Panc1 (cell line): ENCODE measurements around the gene PROM1. TPM values are rescaled to one million over a fixed set of nuclear protein-coding genes. Genes with fewer than 3 reads are reported as not detected.

Experiments used
- ATAC-seq: fragments of 200-7000 bp; cut with Tn5 transposase; 2 replicates; pipeline ENCODE4 v1.9.1; 2020; ENCODE audit warnings: mild to moderate bottlenecking, moderate library complexity
- BruUV-seq: library from RNA; stranded (reverse); fragments of 400-500 nt; replicated peaks from 2 replicates; lab custom pipeline; 2021; lab: Mats Ljungman, UMichigan
- CTCF ChIA-PET: fragments of 300-600 bp; sonication (Branson Sonifier 250); formaldehyde crosslinking; loops from one replicate; lab custom pipeline; 2022; ENCODE audit warnings: antibody characterized with exemption; lab: Charles Lee
- POLR2A ChIA-PET: fragments of 300-600 bp; sonication (Branson Sonifier 250); formaldehyde crosslinking; loops from one replicate; lab custom pipeline; 2022; ENCODE audit warnings: antibody characterized with exemption; lab: Charles Lee
- DNase-seq: peaks from one replicate; pipeline ENCODE4 v3.0.0-alpha.2; 2010; ENCODE audit warnings: low read depth, low spot score
- H3K27ac ChIP-seq: 2 replicates; pipeline ENCODE4 v1.5.1; 2011; ENCODE audit warnings: mild to moderate bottlenecking, low read length, inconsistent platforms
- H3K27me3 ChIP-seq: fragments of 200-500 bp; sonication (Bioruptor generic); 2 replicates; pipeline ENCODE4 v1.6.0; 2014; ENCODE audit warnings: low read length, inconsistent platforms; ENCODE audit not compliant: control insufficient read depth, insufficient read depth
- H3K36me3 ChIP-seq: fragments of 200-500 bp; sonication (Bioruptor generic); 2 replicates; pipeline ENCODE4 v1.5.1; 2014; ENCODE audit warnings: inconsistent platforms, mild to moderate bottlenecking, low read length, moderate library complexity; ENCODE audit not compliant: control insufficient read depth, insufficient read depth
- H3K4me1 ChIP-seq: 2 replicates; pipeline ENCODE4 v1.5.1; 2011; ENCODE audit warnings: inconsistent platforms, mild to moderate bottlenecking, low read length, moderate library complexity; ENCODE audit not compliant: control insufficient read depth, insufficient read depth
- H3K4me3 ChIP-seq, 2 experiments: 2 replicates each; pipeline ENCODE4 v1.5.1; 2011 to 2012; ENCODE audit warnings: low read depth in 2 of 2, low read length in 2 of 2, mild to moderate bottlenecking in 2 of 2, inconsistent platforms in 1 of 2, moderate library complexity in 1 of 2
- H3K9me3 ChIP-seq: fragments of 200-500 bp; sonication (Bioruptor generic); 2 replicates; pipeline ENCODE4 v1.5.1; 2014; ENCODE audit warnings: low read depth, mild to moderate bottlenecking, inconsistent platforms, low read length, moderate library complexity; ENCODE audit not compliant: control insufficient read depth, insufficient read depth
- CTCF ChIP-seq: fragments of 450-650 bp; IDR thresholded peaks from 2 replicates; pipeline ENCODE4 v1.5.1; 2017; ENCODE audit warnings: mild to moderate bottlenecking
- POLR2AphosphoS5 ChIP-seq: IDR thresholded peaks from 2 replicates; pipeline ENCODE4 v1.6.1; 2012; ENCODE audit warnings: mild to moderate bottlenecking, low read depth, low read length, moderate library complexity
- REST ChIP-seq, 2 experiments: IDR thresholded peaks; 2 replicates each; pipeline ENCODE4 v1.6.1; 2011 to 2012; ENCODE audit warnings: low read depth in 2 of 2, control low read depth in 1 of 2, low read length in 1 of 2, mild to moderate bottlenecking in 1 of 2, moderate library complexity in 1 of 2; ENCODE audit not compliant: insufficient read depth in 1 of 2
- SIN3A ChIP-seq: IDR thresholded peaks from 2 replicates; pipeline ENCODE4 v1.6.1; 2012; ENCODE audit warnings: low read depth, mild to moderate bottlenecking, low read length, moderate library complexity, borderline replicate concordance; ENCODE audit not compliant: insufficient read depth
- TCF7L2 ChIP-seq: IDR thresholded peaks from 2 replicates; pipeline ENCODE4 v1.6.1; 2011; ENCODE audit warnings: mild to moderate bottlenecking, low read depth, low read length, inconsistent platforms
- in situ Hi-C: cut with HindIII; loops from 2 replicates; pipeline ENCODE4 v1.10.0; 2016; ENCODE audit warnings: low sequenced_read_pairs, low pct_unique_long_range_greater_than_20kb
- intact Hi-C: fragments of 100-400 bp; cut with micrococcal nuclease; formaldehyde crosslinking; loops from one replicate; pipeline ENCODE4 v1.10.0; 2022; ENCODE audit not compliant: unreplicated experiment
- total RNA-seq: library from RNA; stranded (reverse); gene quantifications from one replicate; pipeline ENCODE4 v1.2.1, GENCODE V29; 2021; ENCODE audit not compliant: unreplicated experiment

The PROM1 gene
- total RNA-seq, 1 experiment from 2014 or later, result 0.18 TPM

GRCh38 chr4:15958562-15958961 is 125.3 kb downstream of the PROM1 start:
- Histone ChIP-seq H3K4me1 (no peaks in the 10 kb centered on the region; the same call in 1 of the 2 replicates), H3K9me3 (no peaks in the 10 kb centered on the region), H3K27ac (no peak overlapping the region), H3K4me3 (no peak overlapping the region), H3K36me3 (no peaks in the 10 kb centered on the region), H3K27me3 (no peaks in the 10 kb centered on the region)
- no TSS peak for BruUV-seq
- no peak for DNase-seq
- intact Hi-C loops (loop anchor here (10.0 kb wide), 1 partner anchor 224 kb away; no protein-coding TSS in a partner anchor), in situ Hi-C loops (no loop called here)
- POLR2A ChIA-PET, result no interaction called here
- CTCF ChIA-PET, result no interaction called here
- ATAC-seq, result no peak
- TF ChIP-seq REST (IDR thresholded peaks at IDR 0.05; ENCODE audit: insufficient read depth in 1 of 2, low read depth in 2 of 2, low read length in 1 of 2) (no peak), CTCF (no peak), POLR2AphosphoS5 (no peak), TCF7L2 (no peak), SIN3A (no peak)

- Histone ChIP-seq H3K27ac (no peak overlapping the region), H3K4me1 (no peaks in the 10 kb centered on the region), H3K4me3 (no peak overlapping the region), H3K36me3 (no peaks in the 10 kb centered on the region), H3K27me3 (no peaks in the 10 kb centered on the region), H3K9me3 (no peaks in the 10 kb centered on the region)
- peak; percentile 58 for DNase-seq
- BruUV-seq, result no TSS peak
- POLR2A ChIA-PET, result no interaction called here
- intact Hi-C loops (loop anchor here (1.0 to 10.0 kb wide), 3 partner anchors 74 to 222 kb away; no protein-coding TSS in a partner anchor), in situ Hi-C loops (no loop called here)
- CTCF ChIA-PET, result interaction anchor here (1.0 to 1.4 kb wide), 3 partner anchors 73 to 151 kb away, joined by 4 to 26 read pairs (median 6); no protein-coding TSS in a partner anchor
- peak; percentile 85 for ATAC-seq
- TF ChIP-seq CTCF (peak; percentile 85), POLR2AphosphoS5 (no peak), SIN3A (no peak)
Observed at GRCh38 chr4:15956179-15956850, 127.5 kb downstream of the PROM1 start.
